Large intestine (tissue), 3 donors: Measurements from ENCODE around the gene ARHGEF19. TPM values are rescaled to one million over a fixed set of nuclear protein-coding genes. Genes with fewer than 3 reads are reported as not detected.

Experiments
- DNase-seq, 2 donors: peaks; one replicate each; pipeline versions ENCODE4 v3.0.0 to v3.0.0-alpha.2; 2013
- H3K27ac ChIP-seq: one replicate; pipeline ENCODE4 v1.5.1; 2013; ENCODE audit warnings: low read length
- H3K27me3 ChIP-seq: 2 replicates; pipeline ENCODE4 v1.6.1; 2013; ENCODE audit warnings: low read length; ENCODE audit not compliant: control insufficient read depth, insufficient read depth
- H3K36me3 ChIP-seq: 2 replicates; pipeline ENCODE4 v1.6.1; 2013; ENCODE audit warnings: low read length; ENCODE audit not compliant: control insufficient read depth, insufficient read depth
- H3K4me1 ChIP-seq: one replicate; pipeline ENCODE4 v1.6.1; 2013; ENCODE audit warnings: low read length; ENCODE audit not compliant: control insufficient read depth, insufficient read depth
- H3K4me3 ChIP-seq: one replicate; pipeline ENCODE4 v1.5.1; 2013; ENCODE audit warnings: low read length
- H3K9me3 ChIP-seq: one replicate; pipeline ENCODE4 v1.6.1; 2013; ENCODE audit warnings: mild to moderate bottlenecking, low read depth, low read length, moderate library complexity; ENCODE audit not compliant: control insufficient read depth
- WGBS: methylation state at CpG from one replicate; pipeline ENCODE4 v1.1.5; 2013; ENCODE audit warnings: low lambda C conversion rate; ENCODE audit not compliant: insufficient coverage; 5-methylcytosine and 5-hydroxymethylcytosine counted together
- polyA plus RNA-seq: library from polyadenylated mRNA; unstranded; fragments of 120-200 nt; gene quantifications from one replicate; pipeline ENCODE4 v1.2.1, GENCODE V29; 2013

ARHGEF19 gene
- polyA plus RNA-seq, 1 donor, result 12.2 TPM

DNA sequence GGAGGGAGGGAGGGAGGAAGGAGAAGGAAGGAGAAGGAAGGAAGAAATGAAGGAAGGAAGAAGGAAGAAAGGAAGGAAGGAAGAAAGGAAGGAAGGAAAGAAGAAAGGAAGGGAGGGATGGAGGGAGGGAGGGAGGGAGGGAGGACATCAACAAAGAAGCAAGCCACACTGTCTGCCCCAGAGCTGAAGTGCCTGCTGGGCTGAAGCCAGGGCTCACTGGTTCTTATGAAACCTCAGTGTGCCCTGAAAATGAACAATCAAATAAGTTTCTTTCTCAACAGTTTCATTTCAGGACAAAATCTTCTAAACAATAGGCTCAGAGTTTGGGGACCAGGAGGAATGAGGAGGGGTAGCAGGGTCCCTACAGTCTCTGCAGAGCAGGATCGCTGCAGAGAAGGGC is 21.1 kb downstream of the ARHGEF19 start:
- Histone ChIP-seq H3K4me3 (no peak overlapping the region), H3K36me3 (no peaks in the 10 kb centered on the region), H3K4me1 (peaks cover 14% of the 10 kb centered on the region), H3K9me3 (no peaks in the 10 kb centered on the region), H3K27me3 (no peaks in the 10 kb centered on the region), H3K27ac (no peak overlapping the region)
- no peak for DNase-seq
- WGBS, result no CpG with 5 or more reads among the region's 1 CpG

DNA sequence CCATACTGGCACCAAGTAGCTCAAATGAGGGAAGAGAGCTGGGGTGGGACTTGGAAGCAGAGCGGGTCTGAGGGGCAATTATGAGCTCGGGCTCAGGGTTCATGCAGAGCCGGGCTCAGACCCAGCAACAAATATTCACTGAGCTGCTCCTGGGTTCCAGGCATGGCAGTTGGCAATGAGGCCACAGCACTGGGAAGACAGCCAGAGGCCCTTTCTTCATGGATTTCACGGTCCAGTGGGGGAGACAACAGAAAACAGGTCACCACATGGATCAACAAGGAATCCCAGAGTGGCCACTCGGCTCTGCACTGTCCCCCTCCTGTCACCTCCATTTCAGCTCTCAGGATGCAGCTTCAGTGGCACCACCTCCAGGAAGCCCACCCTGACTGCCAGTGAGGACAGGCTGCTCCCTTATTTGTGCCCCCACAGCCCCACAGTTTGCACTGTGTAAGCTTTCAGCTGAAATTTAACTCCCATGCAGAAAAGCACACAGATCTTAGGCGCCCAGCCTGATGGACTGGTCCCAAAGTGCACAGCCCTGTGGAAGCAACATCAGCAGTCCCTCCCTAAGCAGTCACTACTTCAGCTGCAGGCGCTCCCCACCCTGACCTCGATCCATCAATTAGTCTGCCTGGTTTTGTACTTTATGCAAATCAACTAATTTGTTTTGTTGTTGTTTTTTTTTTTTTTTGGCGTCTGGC is 22.4 kb downstream of the ARHGEF19 start:
- no peaks in the 10 kb centered on the region for H3K9me3 ChIP-seq
- no peak for DNase-seq
- no CpG with 5 or more reads among the region's 9 CpGs for WGBS
- no peaks in the 10 kb centered on the region for H3K36me3 ChIP-seq
- H3K4me3 ChIP-seq, result no peak overlapping the region
- no peak overlapping the region for H3K27ac ChIP-seq
- H3K27me3 ChIP-seq, result no peaks in the 10 kb centered on the region
- H3K4me1 ChIP-seq, result peaks cover 14% of the 10 kb centered on the region

DNA sequence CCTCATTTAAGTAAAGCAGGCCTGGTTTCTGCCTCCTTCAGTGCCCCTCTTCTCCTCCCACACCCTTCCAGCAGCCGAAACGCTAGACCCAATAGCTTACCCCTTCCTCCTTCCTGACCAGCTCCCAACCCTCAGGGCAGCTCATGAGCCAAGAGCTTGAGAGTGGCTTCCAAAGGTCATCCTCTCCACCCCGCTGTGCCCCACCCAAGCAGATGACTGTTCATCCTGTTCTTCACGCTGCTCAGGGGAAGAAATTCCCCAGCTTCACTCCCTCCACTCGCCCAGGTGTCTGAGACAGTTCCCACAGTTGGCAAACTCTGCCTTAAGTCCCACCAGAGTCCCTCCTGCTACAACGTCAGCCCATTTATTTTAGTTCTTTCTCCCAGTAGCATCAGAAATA is 23.4 kb downstream of the ARHGEF19 start:
- no peaks in the 10 kb centered on the region for H3K36me3 ChIP-seq
- WGBS, result no CpG with 5 or more reads among the region's 6 CpGs
- peak overlapping the region; percentile 47 for H3K27ac ChIP-seq
- H3K4me3 ChIP-seq, result no peak overlapping the region
- no peaks in the 10 kb centered on the region for H3K27me3 ChIP-seq
- H3K4me1 ChIP-seq, result peaks cover 14% of the 10 kb centered on the region
- DNase-seq, result peak; percentile 72 to 86
- H3K9me3 ChIP-seq, result no peaks in the 10 kb centered on the region

DNA sequence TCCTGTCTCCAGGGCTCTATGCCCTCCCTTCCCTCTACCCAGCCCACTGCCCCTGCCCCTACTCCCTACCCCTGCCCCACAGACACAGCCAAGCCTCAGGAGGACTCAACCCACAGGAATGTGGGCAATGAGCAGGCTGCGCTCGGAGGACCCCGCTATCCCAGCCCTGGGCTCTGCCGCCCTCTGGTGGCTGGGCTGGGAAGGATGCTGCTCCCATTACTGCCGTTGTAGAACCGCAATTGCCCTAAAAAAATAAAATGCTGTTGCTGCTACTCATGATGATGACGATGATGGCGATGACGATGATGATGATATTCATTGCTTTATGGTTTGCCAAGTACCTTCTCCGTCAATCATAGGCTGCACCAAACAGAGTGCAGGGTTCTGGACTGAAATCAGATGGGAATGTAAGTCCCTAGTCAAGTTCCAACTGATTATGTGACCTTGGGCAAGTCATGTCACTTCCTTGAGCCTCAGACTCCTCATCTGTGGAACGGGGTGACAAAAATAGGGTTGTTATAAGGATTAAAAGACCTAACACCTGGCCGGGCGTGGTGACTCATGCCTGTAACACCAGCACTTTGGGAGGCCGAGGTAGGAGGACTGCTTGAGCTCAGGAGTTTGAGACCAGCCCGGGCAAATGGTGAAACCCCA is 24.6 kb downstream of the ARHGEF19 start:
- DNase-seq, result peak; percentile 71 to 82
- WGBS, result no CpG with 5 or more reads among the region's 15 CpGs
- Histone ChIP-seq H3K36me3 (no peaks in the 10 kb centered on the region), H3K9me3 (no peaks in the 10 kb centered on the region), H3K4me1 (peaks cover 14% of the 10 kb centered on the region), H3K27me3 (no peaks in the 10 kb centered on the region), H3K27ac (no peak overlapping the region), H3K4me3 (no peak overlapping the region)

DNA sequence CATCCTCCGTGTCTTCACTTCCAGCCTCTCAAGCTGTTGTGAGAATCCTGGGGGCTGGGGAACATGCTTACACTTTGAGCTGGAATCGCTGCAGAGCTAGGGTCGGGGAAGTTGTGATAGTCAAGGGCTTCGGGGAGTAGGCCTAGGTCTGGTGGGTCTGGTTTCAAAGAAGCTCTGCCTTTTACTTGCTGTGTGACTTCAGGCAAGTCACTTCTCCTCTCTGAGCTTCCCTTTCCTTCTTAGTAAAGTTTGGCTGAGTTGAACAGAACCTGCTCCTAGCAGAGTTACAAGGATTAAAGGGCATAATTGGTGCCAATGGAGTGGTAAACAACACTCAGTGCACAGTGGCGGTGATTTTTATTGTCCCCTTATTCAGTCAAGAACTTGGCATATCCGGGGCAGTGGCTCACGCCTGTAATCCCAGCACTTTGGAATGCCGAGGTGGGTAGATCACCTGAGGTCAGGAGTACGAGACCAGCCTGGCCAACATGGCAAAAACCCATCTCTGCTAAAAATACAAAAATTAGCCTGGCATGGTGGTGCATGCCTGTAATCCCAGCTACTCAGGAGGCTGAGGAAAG is 25.7 kb downstream of the ARHGEF19 start:
- Histone ChIP-seq H3K9me3 (no peaks in the 10 kb centered on the region), H3K27ac (no peak overlapping the region), H3K4me1 (peaks cover 23% of the 10 kb centered on the region), H3K27me3 (no peaks in the 10 kb centered on the region), H3K4me3 (no peak overlapping the region), H3K36me3 (no peaks in the 10 kb centered on the region)
- no peak for DNase-seq
- WGBS, result no CpG with 5 or more reads among the region's 9 CpGs

DNA sequence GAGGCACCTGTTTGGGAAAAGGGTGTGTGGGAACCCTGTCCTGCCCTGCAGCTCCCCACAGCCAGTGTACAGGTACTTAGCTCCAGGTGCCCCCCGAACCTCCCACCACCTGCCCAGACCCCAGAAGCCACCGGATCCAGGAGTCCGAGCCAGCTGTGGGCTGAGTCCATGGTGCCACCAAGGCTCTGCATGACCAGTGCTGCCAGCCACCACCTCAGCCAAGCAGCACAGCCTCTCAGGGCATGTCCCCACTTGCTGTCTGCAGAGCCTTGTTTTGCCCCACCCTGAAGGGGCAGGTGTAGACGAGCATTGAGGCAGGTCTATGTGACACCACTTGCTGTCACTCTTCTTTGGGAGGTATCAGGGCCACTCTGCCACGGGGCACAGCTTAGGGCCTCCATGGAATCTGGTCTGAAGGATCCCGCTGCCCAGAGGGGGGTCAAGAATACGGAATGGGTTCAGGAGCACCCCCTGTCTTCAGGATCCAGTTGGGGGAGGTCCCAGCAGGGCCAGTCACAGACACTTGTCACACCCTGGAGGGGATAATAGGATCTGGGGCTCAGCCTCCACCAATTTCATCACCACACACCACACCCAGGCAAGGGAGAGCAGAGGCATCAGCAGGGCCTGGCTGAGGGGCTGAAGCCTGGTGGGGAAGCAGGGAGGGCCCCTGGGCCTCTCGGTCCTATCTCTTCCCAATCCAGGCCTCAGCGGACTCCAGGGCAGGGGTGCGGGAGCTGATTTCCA is 27.7 kb downstream of the ARHGEF19 start:
- Histone ChIP-seq H3K27me3 (no peaks in the 10 kb centered on the region), H3K27ac (no peak overlapping the region), H3K9me3 (no peaks in the 10 kb centered on the region), H3K4me3 (no peak overlapping the region), H3K4me1 (peaks cover 27% of the 10 kb centered on the region), H3K36me3 (no peaks in the 10 kb centered on the region)
- WGBS, result no CpG with 5 or more reads among the region's 10 CpGs
- DNase-seq, result no peak

DNA sequence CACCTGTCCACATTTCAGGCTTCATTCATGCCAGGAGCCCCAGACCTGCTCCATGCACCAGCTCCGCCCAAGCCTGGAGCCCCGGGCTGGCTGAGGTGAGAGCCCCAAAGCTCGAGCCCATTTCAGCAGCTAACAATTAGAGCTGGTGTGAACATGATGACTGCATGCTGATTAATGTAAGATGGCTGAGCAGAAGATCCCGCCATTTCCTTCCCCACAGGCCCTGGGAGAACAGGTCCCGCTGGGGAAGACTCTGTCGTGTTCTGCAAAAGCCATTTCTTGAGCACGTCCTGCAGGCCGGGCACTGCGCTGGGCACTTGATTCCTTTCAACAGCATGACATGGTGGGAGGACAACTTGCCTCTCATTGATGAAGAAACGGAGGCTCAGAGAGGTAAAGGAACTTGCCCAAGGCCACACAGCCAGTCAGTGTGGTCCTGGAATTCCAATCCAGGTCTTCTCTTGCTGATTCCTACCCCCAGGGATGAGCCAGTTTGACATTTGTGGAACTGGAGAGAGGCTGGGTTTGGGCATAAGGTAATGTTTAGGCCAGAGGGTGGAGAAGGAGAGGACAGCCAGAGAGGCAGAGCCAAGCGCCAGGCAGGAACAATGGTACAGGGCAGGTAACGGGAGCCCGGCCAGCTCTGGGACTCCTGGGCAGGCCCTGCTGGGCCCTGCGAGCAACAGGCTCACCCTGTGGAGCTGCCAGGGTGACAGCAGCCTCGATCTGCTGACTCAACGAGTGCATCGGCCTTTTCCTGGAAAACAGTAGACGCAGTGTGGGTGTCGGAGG is 28.5 kb downstream of the ARHGEF19 start:
- Histone ChIP-seq H3K9me3 (no peaks in the 10 kb centered on the region), H3K27me3 (no peaks in the 10 kb centered on the region), H3K4me1 (peaks cover 25% of the 10 kb centered on the region), H3K27ac (no peak overlapping the region), H3K4me3 (no peak overlapping the region), H3K36me3 (no peaks in the 10 kb centered on the region)
- DNase-seq, result no peak
- no CpG with 5 or more reads among the region's 19 CpGs for WGBS

DNA sequence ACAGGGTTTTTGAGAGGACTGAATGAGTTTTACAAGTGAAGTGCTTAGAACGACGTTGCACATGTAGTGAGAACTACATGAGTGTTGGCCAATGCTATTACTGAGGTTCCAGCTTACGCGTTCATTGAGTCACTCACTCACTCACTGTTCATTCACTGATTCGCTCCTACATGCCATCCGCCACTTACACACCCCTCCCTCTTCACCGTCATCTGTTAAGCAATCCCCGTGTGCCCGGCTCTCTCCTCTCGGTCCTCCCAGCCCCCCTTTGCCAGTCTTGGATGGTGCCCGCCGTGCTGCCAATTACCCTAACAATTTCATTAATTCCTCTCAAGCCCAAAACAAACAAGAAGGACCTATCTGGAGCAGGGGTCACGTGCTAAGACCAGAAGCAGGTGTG is 29.3 kb downstream of the ARHGEF19 start:
- WGBS, result 93% methylated on average over 4 of the region's 13 CpGs
- no peak overlapping the region for H3K4me3 ChIP-seq
- no peaks in the 10 kb centered on the region for H3K9me3 ChIP-seq
- H3K36me3 ChIP-seq, result no peaks in the 10 kb centered on the region
- peaks cover 26% of the 10 kb centered on the region for H3K4me1 ChIP-seq
- no peak overlapping the region for H3K27ac ChIP-seq
- H3K27me3 ChIP-seq, result no peaks in the 10 kb centered on the region
- DNase-seq, result no peak

DNA sequence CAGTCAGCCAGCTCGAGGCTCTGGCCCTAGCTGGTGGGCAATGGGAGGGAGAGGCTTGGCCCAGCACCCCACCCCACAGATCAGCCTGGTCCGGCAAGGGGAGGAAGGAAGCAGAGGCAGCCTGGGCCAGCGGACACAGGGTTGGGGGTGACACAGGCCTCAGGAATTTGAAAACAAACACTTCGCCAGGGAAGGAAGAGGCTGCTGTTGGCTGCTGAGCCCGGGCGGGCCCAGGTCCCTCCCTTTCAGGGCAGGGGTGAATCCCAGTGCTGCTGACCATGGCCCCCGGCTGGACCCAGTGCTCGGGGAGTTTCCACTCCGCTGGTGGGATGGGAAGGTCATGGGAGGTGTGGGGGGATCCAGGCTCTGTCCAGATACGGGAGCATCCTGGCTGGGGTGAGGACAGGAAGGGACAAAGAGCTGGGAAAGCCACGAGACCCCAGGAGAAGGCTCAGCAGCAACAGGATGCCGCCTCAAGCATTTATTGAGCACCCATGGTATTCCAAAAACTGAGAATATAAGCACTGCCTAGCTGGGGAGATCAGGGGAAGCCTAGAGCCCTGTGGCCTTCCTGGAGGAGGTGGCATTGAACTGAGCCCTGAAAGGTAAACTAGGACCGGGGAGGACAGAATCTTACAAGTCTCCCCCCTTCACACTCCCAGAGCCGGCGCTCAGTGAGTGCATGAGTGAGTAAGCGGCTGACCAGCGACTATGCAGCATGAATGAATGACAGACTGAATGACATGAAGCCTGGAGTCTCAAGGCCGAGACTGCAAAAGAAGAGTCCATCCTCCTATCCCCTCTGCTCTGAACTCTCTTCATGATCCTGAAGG is 30.3 kb downstream of the ARHGEF19 start:
- no peaks in the 10 kb centered on the region for H3K9me3 ChIP-seq
- no peaks in the 10 kb centered on the region for H3K36me3 ChIP-seq
- peak overlapping the region; percentile 82 for H3K27ac ChIP-seq
- peaks cover 27% of the 10 kb centered on the region for H3K4me1 ChIP-seq
- peak in 1 of 2 donors; percentile 60 for DNase-seq
- WGBS, result no CpG with 5 or more reads among the region's 18 CpGs
- H3K4me3 ChIP-seq, result no peak overlapping the region
- no peaks in the 10 kb centered on the region for H3K27me3 ChIP-seq
